ENCODE data around the gene KDSR. TPM values are rescaled to one million over a fixed set of nuclear protein-coding genes. Genes with fewer than 3 reads are reported as not detected.

The KDSR gene
- total and polyA plus RNA-seq, 2 donors (not counting 1 experiment from before 2014, with no cell fraction given) = 6.4 to 21.1 TPM

DNA sequence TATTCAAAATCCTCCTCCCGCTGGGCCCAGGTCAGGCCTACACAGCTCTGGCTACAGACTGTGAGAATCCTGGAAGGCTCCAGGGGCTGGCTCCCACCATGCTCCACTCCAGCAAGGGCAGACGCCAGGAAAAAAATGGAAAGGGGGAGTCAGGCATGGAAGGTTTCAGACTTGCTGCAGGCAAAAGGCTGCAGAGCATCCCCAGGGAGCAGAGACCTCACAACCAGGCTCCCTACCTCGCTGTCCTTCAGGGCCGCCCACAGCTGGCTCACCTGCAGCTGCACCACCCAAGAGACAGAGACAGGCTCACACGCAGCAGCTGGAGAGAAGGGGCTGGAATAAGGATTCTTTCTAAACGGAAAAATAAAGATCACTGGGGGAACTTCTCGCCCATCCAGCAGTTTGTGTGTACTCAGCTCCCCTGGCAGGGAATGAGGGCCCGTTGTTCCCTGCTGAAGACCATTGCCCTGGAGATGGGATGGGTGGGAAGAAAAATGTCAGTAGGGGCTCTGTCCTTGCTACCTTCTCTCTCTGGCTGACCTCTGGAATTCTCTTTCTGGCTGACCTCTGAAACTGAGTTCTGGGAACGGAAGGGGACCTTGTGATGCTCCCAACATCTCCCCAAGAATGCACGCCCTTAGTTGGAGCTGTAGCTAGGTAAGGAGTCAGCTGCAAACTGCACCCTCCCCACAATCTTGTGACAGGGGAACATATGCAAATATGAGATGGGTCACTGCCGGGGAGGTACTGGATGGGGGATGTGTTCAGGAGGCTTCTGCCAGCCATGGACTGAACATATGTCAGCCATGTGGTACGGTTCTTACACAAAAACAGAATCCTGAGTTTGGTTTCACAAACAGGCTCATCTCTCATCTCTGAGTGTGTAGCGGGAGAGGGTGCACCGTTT, 81.9 kb downstream of the KDSR start:
- DNase-seq = peak; percentile 82
- Histone ChIP-seq H3K27me3 (replicated peaks in 1 of 4; ENCODE audit: control extremely low read depth in 1 of 4, control insufficient read depth in 3 of 4, insufficient read depth in 4 of 4, low read length in 3 of 4) (no peaks in the 10 kb centered on the region), H3K4me1 (ENCODE audit: control insufficient read depth in 2 of 2, insufficient read depth in 2 of 2, low read length in 2 of 2) (peaks cover 69 to 73% of the 10 kb centered on the region in 2 donors), H4K20me1 (ENCODE audit: control insufficient read depth, insufficient read depth, low read length, poor library complexity, severe bottlenecking) (no peaks in the 10 kb centered on the region), H3K9ac (ENCODE audit: low read length) (peak overlapping the region; percentile 58), H3K4me2 (replicated peaks; ENCODE audit: low read depth, low read length, poor library complexity, severe bottlenecking) (peak overlapping the region; percentile 71), H3K9me3 (ENCODE audit: control extremely low read depth in 1 of 3, control insufficient read depth in 2 of 3, insufficient read depth in 1 of 3, low read length in 2 of 3) (no peaks in the 10 kb centered on the region), H3K4me3 (ENCODE audit: control extremely low read depth in 1 of 5, extremely low read depth in 1 of 5, insufficient read depth in 1 of 5, low read depth in 2 of 5, low read length in 4 of 5) (peak overlapping the region in 4 of 5 experiments; percentile 15 to 51 (median 32)), H3K79me2 (ENCODE audit: control insufficient read depth, insufficient read depth, low read length) (peaks cover 100% of the 10 kb centered on the region), H3K27ac (ENCODE audit: low read length in 2 of 2) (peak overlapping the region; percentile 93 to 95), H3K36me3 (replicated peaks in 1 of 2; ENCODE audit: control extremely low read depth in 1 of 2, control insufficient read depth in 1 of 2, extremely low read depth in 1 of 2, insufficient read depth in 2 of 2, low read length in 1 of 2) (peaks cover 0 to 10% of the 10 kb centered on the region in 2 experiments), H2AFZ (ENCODE audit: insufficient read depth, low read depth, low read length, poor library complexity, severe bottlenecking) (peak overlapping the region; percentile 13)
- ATAC-seq (ENCODE audit: low read depth) = peak; percentile 95
- Mint-ChIP-seq H3K27ac (no peak overlapping the region), H3K4me3 (no peak overlapping the region), H3K27me3 (no peaks in the 10 kb centered on the region), H3K9me3 (ENCODE audit: insufficient read depth) (no peaks in the 10 kb centered on the region), H3K4me1 (peaks cover 24% of the 10 kb centered on the region)
- CTCF ChIA-PET = interaction anchor here (1.1 to 5.6 kb wide), 5 partner anchors 9 to 128 kb away, joined by 3 to 46 read pairs (median 4); partner anchors contain the start of gene BCL2
- no peak for TF ChIP-seq EZH2 (IDR thresholded peaks at IDR 0.05; ENCODE audit: borderline replicate concordance, insufficient read depth, low read depth, low read length, poor library complexity, severe bottlenecking)
- TF ChIP-seq, protein P1, sequence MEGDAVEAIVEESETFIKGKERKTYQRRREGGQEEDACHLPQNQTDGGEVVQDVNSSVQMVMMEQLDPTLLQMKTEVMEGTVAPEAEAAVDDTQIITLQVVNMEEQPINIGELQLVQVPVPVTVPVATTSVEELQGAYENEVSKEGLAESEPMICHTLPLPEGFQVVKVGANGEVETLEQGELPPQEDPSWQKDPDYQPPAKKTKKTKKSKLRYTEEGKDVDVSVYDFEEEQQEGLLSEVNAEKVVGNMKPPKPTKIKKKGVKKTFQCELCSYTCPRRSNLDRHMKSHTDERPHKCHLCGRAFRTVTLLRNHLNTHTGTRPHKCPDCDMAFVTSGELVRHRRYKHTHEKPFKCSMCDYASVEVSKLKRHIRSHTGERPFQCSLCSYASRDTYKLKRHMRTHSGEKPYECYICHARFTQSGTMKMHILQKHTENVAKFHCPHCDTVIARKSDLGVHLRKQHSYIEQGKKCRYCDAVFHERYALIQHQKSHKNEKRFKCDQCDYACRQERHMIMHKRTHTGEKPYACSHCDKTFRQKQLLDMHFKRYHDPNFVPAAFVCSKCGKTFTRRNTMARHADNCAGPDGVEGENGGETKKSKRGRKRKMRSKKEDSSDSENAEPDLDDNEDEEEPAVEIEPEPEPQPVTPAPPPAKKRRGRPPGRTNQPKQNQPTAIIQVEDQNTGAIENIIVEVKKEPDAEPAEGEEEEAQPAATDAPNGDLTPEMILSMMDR (IDR thresholded peaks at IDR 0.05) = no peak
- POLR2A ChIA-PET = interaction anchor here (0.9 to 1.4 kb wide), 3 partner anchors 8 to 122 kb away, joined by 3 to 7 read pairs (median 3); no protein-coding TSS in a partner anchor
- intact Hi-C loops (cut with micrococcal nuclease) = loop anchor here (1.0 to 5.0 kb wide), 3 partner anchors 8 to 63 kb away; no protein-coding TSS in a partner anchor
- whole genome bisulfite sequencing (ENCODE audit: insufficient coverage) = 72% methylated on average over 6 of the region's 14 CpGs

Measured in B cell (primary cell).